ENCODE measurements around the gene ATP5MC3. TPM values are rescaled to one million over a fixed set of nuclear protein-coding genes. Genes with fewer than 3 reads are reported as not detected.

Gene ATP5MC3
- total RNA-seq, 2 experiments from 2014 or later, result 161 to 371 TPM

DNA sequence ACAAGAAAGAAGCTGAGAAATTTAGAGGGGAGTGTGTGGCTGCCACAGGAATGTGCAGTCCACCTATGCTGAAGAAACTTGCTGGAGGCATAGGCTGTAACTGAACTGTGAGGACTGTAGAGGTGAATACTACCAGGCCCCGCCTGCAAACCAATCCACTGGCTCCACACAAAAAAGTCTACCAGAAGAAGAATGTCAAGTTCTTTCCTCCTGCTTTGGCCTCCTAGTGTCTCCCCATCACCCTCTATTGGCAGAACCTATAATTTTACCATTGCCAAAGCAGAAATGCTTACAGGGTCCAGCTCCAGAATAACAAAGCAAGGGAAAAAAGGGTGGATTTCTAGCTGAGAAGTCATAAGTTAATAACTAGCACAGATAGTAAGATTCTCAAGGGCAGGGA lies 5.9 kb upstream of the ATP5MC3 start:
- H3K4me1 ChIP-seq (ENCODE audit: insufficient read depth, low read length, poor library complexity, severe bottlenecking), result peaks cover 2% of the 10 kb centered on the region
- no TSS peak for BruUV-seq (replicated peaks)
- TF ChIP-seq EZH2phosphoT487 (IDR thresholded peaks at IDR 0.05; ENCODE audit: borderline replicate concordance, low read depth, low read length), result no peak
- TF ChIP-seq, protein P1, sequence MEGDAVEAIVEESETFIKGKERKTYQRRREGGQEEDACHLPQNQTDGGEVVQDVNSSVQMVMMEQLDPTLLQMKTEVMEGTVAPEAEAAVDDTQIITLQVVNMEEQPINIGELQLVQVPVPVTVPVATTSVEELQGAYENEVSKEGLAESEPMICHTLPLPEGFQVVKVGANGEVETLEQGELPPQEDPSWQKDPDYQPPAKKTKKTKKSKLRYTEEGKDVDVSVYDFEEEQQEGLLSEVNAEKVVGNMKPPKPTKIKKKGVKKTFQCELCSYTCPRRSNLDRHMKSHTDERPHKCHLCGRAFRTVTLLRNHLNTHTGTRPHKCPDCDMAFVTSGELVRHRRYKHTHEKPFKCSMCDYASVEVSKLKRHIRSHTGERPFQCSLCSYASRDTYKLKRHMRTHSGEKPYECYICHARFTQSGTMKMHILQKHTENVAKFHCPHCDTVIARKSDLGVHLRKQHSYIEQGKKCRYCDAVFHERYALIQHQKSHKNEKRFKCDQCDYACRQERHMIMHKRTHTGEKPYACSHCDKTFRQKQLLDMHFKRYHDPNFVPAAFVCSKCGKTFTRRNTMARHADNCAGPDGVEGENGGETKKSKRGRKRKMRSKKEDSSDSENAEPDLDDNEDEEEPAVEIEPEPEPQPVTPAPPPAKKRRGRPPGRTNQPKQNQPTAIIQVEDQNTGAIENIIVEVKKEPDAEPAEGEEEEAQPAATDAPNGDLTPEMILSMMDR (conservative IDR thresholded peaks at IDR 0.05; ENCODE audit: low read length), result peak; percentile 68
- CTCF ChIA-PET (ENCODE audit: unreplicated experiment), result no interaction called here
- no peaks in the 10 kb centered on the region for H3K9me2 ChIP-seq (ENCODE audit: insufficient read depth, low read length)
- intact Hi-C loops (cut with micrococcal nuclease; ENCODE audit: unreplicated experiment), result loop anchor here (10.0 kb wide), 2 partner anchors 153 to 817 kb away; partner anchors contain the start of gene LNPK
- H3K9me3 ChIP-seq (ENCODE audit: low read length), result no peaks in the 10 kb centered on the region
- H4K20me1 ChIP-seq (ENCODE audit: insufficient read depth, low read length), result no peaks in the 10 kb centered on the region
- peak; percentile 35 for DNase-seq (ENCODE audit: low spot score)
- H3K4me2 ChIP-seq (ENCODE audit: low read length), result no peak overlapping the region
- no peak overlapping the region; the same call in 1 of the 2 replicates for H2AFZ ChIP-seq (ENCODE audit: low read length)
- POLR2A ChIA-PET, result no interaction called here
- no peaks in the 10 kb centered on the region; the same call in 1 of the 2 replicates for H3K36me3 ChIP-seq (ENCODE audit: insufficient read depth, low read length)
- no peak overlapping the region for H3K27ac ChIP-seq (ENCODE audit: low read depth, low read length, poor library complexity, severe bottlenecking)
- no peaks in the 10 kb centered on the region for H3K79me2 ChIP-seq (ENCODE audit: insufficient read depth, low read depth, low read length)
- H3K4me3 ChIP-seq (ENCODE audit: low read depth, low read length, poor library complexity, severe bottlenecking), result no peak overlapping the region

DNA sequence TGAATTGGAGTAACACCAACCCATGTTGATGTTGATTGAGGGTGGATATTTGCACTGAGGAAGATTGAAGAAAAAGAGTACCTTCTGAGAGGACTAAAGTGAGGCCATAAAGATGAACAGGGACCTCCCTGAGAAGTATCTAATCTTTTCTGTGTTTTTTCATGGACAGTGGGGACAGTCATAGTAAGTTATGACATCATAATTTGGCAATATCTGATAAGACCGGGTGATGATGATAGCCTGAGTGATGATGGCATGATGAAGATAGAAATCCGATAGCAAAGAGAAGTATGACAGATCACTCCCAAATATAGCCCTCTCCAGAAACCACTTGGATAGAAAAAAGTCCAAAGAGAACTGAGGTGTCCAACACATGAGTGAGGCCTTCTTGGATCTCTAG lies 2.2 kb upstream of the ATP5MC3 start:
- H3K9me2 ChIP-seq (ENCODE audit: insufficient read depth, low read length), result no peaks in the 10 kb centered on the region
- no peaks in the 10 kb centered on the region for H3K9me3 ChIP-seq (ENCODE audit: low read length)
- TF ChIP-seq, protein P1 (conservative IDR thresholded peaks at IDR 0.05; ENCODE audit: low read length), result no peak
- TF ChIP-seq EZH2phosphoT487 (IDR thresholded peaks at IDR 0.05; ENCODE audit: borderline replicate concordance, low read depth, low read length), result no peak
- no peak overlapping the region for H2AFZ ChIP-seq (ENCODE audit: low read length)
- H3K4me3 ChIP-seq (ENCODE audit: low read depth, low read length, poor library complexity, severe bottlenecking), result no peak overlapping the region
- H4K20me1 ChIP-seq (ENCODE audit: insufficient read depth, low read length), result peaks cover 18% of the 10 kb centered on the region
- H3K27ac ChIP-seq (ENCODE audit: low read depth, low read length, poor library complexity, severe bottlenecking), result no peak overlapping the region
- ChIA-PET POLR2A (no interaction called here), CTCF (ENCODE audit: unreplicated experiment) (no interaction called here)
- intact Hi-C loops (cut with micrococcal nuclease; ENCODE audit: unreplicated experiment), result loop anchor here (5.0 to 10.0 kb wide), 3 partner anchors 71 to 821 kb away; partner anchors contain the start of gene LNPK
- no TSS peak for BruUV-seq (replicated peaks)
- peaks cover 28% of the 10 kb centered on the region for H3K79me2 ChIP-seq (ENCODE audit: insufficient read depth, low read depth, low read length)
- H3K36me3 ChIP-seq (ENCODE audit: insufficient read depth, low read length), result peaks cover 24% of the 10 kb centered on the region
- no peak for DNase-seq (ENCODE audit: low spot score)
- H3K4me1 ChIP-seq (ENCODE audit: insufficient read depth, low read length, poor library complexity, severe bottlenecking), result peaks cover 25% of the 10 kb centered on the region
- H3K4me2 ChIP-seq (ENCODE audit: low read length), result no peak overlapping the region

DNA sequence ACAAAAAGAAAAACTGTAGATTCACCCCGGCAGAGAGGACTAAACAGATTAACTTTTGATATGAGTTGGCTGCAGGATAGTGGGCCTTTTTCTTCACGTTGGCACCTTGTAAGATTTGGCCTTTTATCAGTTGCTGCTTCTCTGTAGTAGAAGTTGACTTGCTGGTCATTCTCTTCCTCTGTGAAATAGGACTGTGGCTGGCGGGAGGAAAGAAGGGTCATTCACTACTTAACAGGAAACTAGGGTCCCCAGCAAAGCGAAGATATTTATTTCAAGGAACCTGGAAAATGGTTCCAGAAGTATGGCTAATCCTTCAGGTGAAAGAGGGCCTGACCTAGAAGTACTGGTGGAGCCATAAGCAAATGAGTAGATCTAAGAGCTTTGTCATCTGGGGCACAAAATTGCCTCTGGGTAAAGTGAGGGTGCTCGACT lies 383 bp upstream of the ATP5MC3 start:
- peaks cover 35% of the 10 kb centered on the region for H4K20me1 ChIP-seq (ENCODE audit: insufficient read depth, low read length)
- intact Hi-C loops (cut with micrococcal nuclease; ENCODE audit: unreplicated experiment), result loop anchor here (1.0 to 10.0 kb wide), 4 partner anchors 14 to 823 kb away; partner anchors contain the start of genes ATF2 and LNPK

More for the DNA sequence above, 383 bp upstream of the ATP5MC3 start:
- no peaks in the 10 kb centered on the region for H3K9me3 ChIP-seq (ENCODE audit: low read length)
- no peak for DNase-seq (ENCODE audit: low spot score)
- H3K4me1 ChIP-seq (ENCODE audit: insufficient read depth, low read length, poor library complexity, severe bottlenecking), result peaks cover 31% of the 10 kb centered on the region
- no peaks in the 10 kb centered on the region for H3K9me2 ChIP-seq (ENCODE audit: insufficient read depth, low read length)
- peaks cover 44% of the 10 kb centered on the region for H3K79me2 ChIP-seq (ENCODE audit: insufficient read depth, low read depth, low read length)
- BruUV-seq (replicated peaks), result TSS peak; percentile 96
- H2AFZ ChIP-seq (ENCODE audit: low read length), result peak overlapping the region; percentile 92
- H3K4me3 ChIP-seq (ENCODE audit: low read depth, low read length, poor library complexity, severe bottlenecking), result peak overlapping the region; percentile 85
- ChIA-PET POLR2A (interaction anchor here (0.6 to 1.0 kb wide), 4 partner anchors 45 to 97 kb away, joined by 3 read pairs; no protein-coding TSS in a partner anchor), CTCF (ENCODE audit: unreplicated experiment) (no interaction called here)
- H3K4me2 ChIP-seq (ENCODE audit: low read length), result peak overlapping the region; percentile 69
- H3K27ac ChIP-seq (ENCODE audit: low read depth, low read length, poor library complexity, severe bottlenecking), result peak overlapping the region; percentile 67
- no peak for TF ChIP-seq EZH2phosphoT487 (IDR thresholded peaks at IDR 0.05; ENCODE audit: borderline replicate concordance, low read depth, low read length)
- TF ChIP-seq, protein P1 (conservative IDR thresholded peaks at IDR 0.05; ENCODE audit: low read length), result no peak
- peaks cover 42% of the 10 kb centered on the region for H3K36me3 ChIP-seq (ENCODE audit: insufficient read depth, low read length)

All from OCI-LY7 (cell line).